Large intestine (tissue), 3 donors: ENCODE measurements around the gene TTYH2. TPM values are rescaled to one million over a fixed set of nuclear protein-coding genes. Genes with fewer than 3 reads are reported as not detected.

Source experiments
- DNase-seq, 2 donors: peaks; one replicate each; pipeline versions ENCODE4 v3.0.0 to v3.0.0-alpha.2; 2013
- H3K27ac ChIP-seq: one replicate; pipeline ENCODE4 v1.5.1; 2013; ENCODE audit warnings: low read length
- H3K27me3 ChIP-seq: 2 replicates; pipeline ENCODE4 v1.6.1; 2013; ENCODE audit warnings: low read length; ENCODE audit not compliant: control insufficient read depth, insufficient read depth
- H3K36me3 ChIP-seq: 2 replicates; pipeline ENCODE4 v1.6.1; 2013; ENCODE audit warnings: low read length; ENCODE audit not compliant: control insufficient read depth, insufficient read depth
- H3K4me1 ChIP-seq: one replicate; pipeline ENCODE4 v1.6.1; 2013; ENCODE audit warnings: low read length; ENCODE audit not compliant: control insufficient read depth, insufficient read depth
- H3K4me3 ChIP-seq: one replicate; pipeline ENCODE4 v1.5.1; 2013; ENCODE audit warnings: low read length
- H3K9me3 ChIP-seq: one replicate; pipeline ENCODE4 v1.6.1; 2013; ENCODE audit warnings: mild to moderate bottlenecking, low read depth, low read length, moderate library complexity; ENCODE audit not compliant: control insufficient read depth
- WGBS: methylation state at CpG from one replicate; pipeline ENCODE4 v1.1.5; 2013; ENCODE audit warnings: low lambda C conversion rate; ENCODE audit not compliant: insufficient coverage; 5-methylcytosine and 5-hydroxymethylcytosine counted together
- polyA plus RNA-seq: library from polyadenylated mRNA; unstranded; fragments of 120-200 nt; gene quantifications from one replicate; pipeline ENCODE4 v1.2.1, GENCODE V29; 2013

Gene TTYH2
- polyA plus RNA-seq, 1 donor, result 60.8 TPM

- H3K27me3 ChIP-seq, result no peaks in the 10 kb centered on the region
- peaks cover 28% of the 10 kb centered on the region for H3K36me3 ChIP-seq
- H3K4me3 ChIP-seq, result peak overlapping the region; percentile 69
- peak in 1 of 2 donors; percentile 54 for DNase-seq
- peaks cover 4% of the 10 kb centered on the region for H3K9me3 ChIP-seq
- H3K4me1 ChIP-seq, result peaks cover 51% of the 10 kb centered on the region
- peak overlapping the region; percentile 65 for H3K27ac ChIP-seq
- WGBS, result no CpG with 5 or more reads among the region's 33 CpGs
Measured at GRCh38 chr17:74213861-74214391, 555 bp downstream of the TTYH2 start.

- peak overlapping the region; percentile 69 for H3K4me3 ChIP-seq
- H3K9me3 ChIP-seq, result peaks cover 4% of the 10 kb centered on the region
- H3K27ac ChIP-seq, result peak overlapping the region; percentile 65
- H3K4me1 ChIP-seq, result peaks cover 51% of the 10 kb centered on the region
- H3K27me3 ChIP-seq, result no peaks in the 10 kb centered on the region
- WGBS, result no CpG with 5 or more reads among the region's 16 CpGs
- H3K36me3 ChIP-seq, result peaks cover 20% of the 10 kb centered on the region
- DNase-seq, result peak in 1 of 2 donors; percentile 83
Measured at GRCh38 chr17:74214484-74215341, 1.3 kb downstream of the TTYH2 start.

GRCh38 chr17:74215342-74215727, 2.0 kb downstream of the TTYH2 start:
- Histone ChIP-seq H3K27me3 (no peaks in the 10 kb centered on the region), H3K9me3 (peaks cover 4% of the 10 kb centered on the region), H3K4me3 (peak overlapping the region; percentile 69), H3K4me1 (peaks cover 46% of the 10 kb centered on the region), H3K36me3 (peaks cover 14% of the 10 kb centered on the region), H3K27ac (no peak overlapping the region)
- DNase-seq, result no peak
- WGBS, result no CpG with 5 or more reads among the region's 6 CpGs

- no CpG with 5 or more reads among the region's 5 CpGs for WGBS
- peaks cover 4% of the 10 kb centered on the region for H3K9me3 ChIP-seq
- H3K4me3 ChIP-seq, result no peak overlapping the region
- no peak overlapping the region for H3K27ac ChIP-seq
- peaks cover 34% of the 10 kb centered on the region for H3K4me1 ChIP-seq
- no peak for DNase-seq
- H3K36me3 ChIP-seq, result peaks cover 11% of the 10 kb centered on the region
- H3K27me3 ChIP-seq, result no peaks in the 10 kb centered on the region
Measured at GRCh38 chr17:74216505-74216904, 3.1 kb downstream of the TTYH2 start.

GRCh38 chr17:74217037-74217730, 3.8 kb downstream of the TTYH2 start:
- no CpG with 5 or more reads among the region's 13 CpGs for WGBS
- H3K9me3 ChIP-seq, result peaks cover 4% of the 10 kb centered on the region
- DNase-seq, result no peak
- H3K27me3 ChIP-seq, result no peaks in the 10 kb centered on the region
- H3K4me1 ChIP-seq, result peaks cover 27% of the 10 kb centered on the region
- H3K4me3 ChIP-seq, result no peak overlapping the region
- H3K36me3 ChIP-seq, result peaks cover 17% of the 10 kb centered on the region
- H3K27ac ChIP-seq, result no peak overlapping the region

- H3K27ac ChIP-seq, result no peak overlapping the region
- H3K9me3 ChIP-seq, result peaks cover 4% of the 10 kb centered on the region
- H3K4me3 ChIP-seq, result no peak overlapping the region
- no peak for DNase-seq
- no peaks in the 10 kb centered on the region for H3K27me3 ChIP-seq
- H3K36me3 ChIP-seq, result peaks cover 20% of the 10 kb centered on the region
- no CpG with 5 or more reads among the region's 2 CpGs for WGBS
- peaks cover 20% of the 10 kb centered on the region for H3K4me1 ChIP-seq
Measured at GRCh38 chr17:74217888-74218287, 4.5 kb downstream of the TTYH2 start.

GRCh38 chr17:74218436-74218835, 5.1 kb downstream of the TTYH2 start:
- Histone ChIP-seq H3K9me3 (peaks cover 4% of the 10 kb centered on the region), H3K27me3 (no peaks in the 10 kb centered on the region), H3K27ac (no peak overlapping the region), H3K4me3 (no peak overlapping the region), H3K36me3 (peaks cover 24% of the 10 kb centered on the region), H3K4me1 (peaks cover 20% of the 10 kb centered on the region)
- WGBS, result no CpG with 5 or more reads among the region's 8 CpGs
- DNase-seq, result no peak

- peaks cover 35% of the 10 kb centered on the region for H3K36me3 ChIP-seq
- no peaks in the 10 kb centered on the region for H3K9me3 ChIP-seq
Measured at GRCh38 chr17:74219576-74220133, 6.3 kb downstream of the TTYH2 start.

GRCh38 chr17:74220219-74220618, 6.8 kb downstream of the TTYH2 start:
- H3K4me3 ChIP-seq, result no peak overlapping the region
- WGBS, result no CpG with 5 or more reads among the region's 2 CpGs
- H3K27me3 ChIP-seq, result no peaks in the 10 kb centered on the region
- H3K27ac ChIP-seq, result no peak overlapping the region
- H3K4me1 ChIP-seq, result peaks cover 6% of the 10 kb centered on the region
- no peaks in the 10 kb centered on the region for H3K9me3 ChIP-seq
- DNase-seq, result no peak
- peaks cover 39% of the 10 kb centered on the region for H3K36me3 ChIP-seq

More at GRCh38 chr17:74219576-74220133, 6.3 kb downstream of the TTYH2 start:
- H3K27ac ChIP-seq, result no peak overlapping the region
- no peak for DNase-seq
- H3K4me1 ChIP-seq, result peaks cover 12% of the 10 kb centered on the region
- no peak overlapping the region for H3K4me3 ChIP-seq
- 100% methylated on average over 1 of the region's 3 CpGs for WGBS
- H3K27me3 ChIP-seq, result no peaks in the 10 kb centered on the region
